Measurements from ENCODE around the gene LRRC8A. TPM values are rescaled to one million over a fixed set of nuclear protein-coding genes. Genes with fewer than 3 reads are reported as not detected.

The LRRC8A gene
- total RNA-seq, 1 donor = 38.0 TPM

- peak; percentile 80 for DNase-seq (ENCODE audit: insufficient read length, low spot score, missing footprints)
- Histone ChIP-seq H3K9me3 (ENCODE audit: low read depth, low read length) (no peaks in the 10 kb centered on the region), H3K79me2 (ENCODE audit: insufficient read depth, low read length) (peaks cover 72% of the 10 kb centered on the region), H4K20me1 (ENCODE audit: insufficient read depth, low read length) (peaks cover 3% of the 10 kb centered on the region), H3K4me1 (ENCODE audit: insufficient read depth, low read length) (peaks cover 38% of the 10 kb centered on the region), H3K36me3 (ENCODE audit: insufficient read depth, low read length) (peaks cover 51% of the 10 kb centered on the region), H3K4me3 (ENCODE audit: insufficient read depth, low read length) (peak overlapping the region; percentile 38), H3K27ac (ENCODE audit: low read depth, low read length) (peak overlapping the region; percentile 62), H3K27me3 (ENCODE audit: insufficient read depth, low read length) (no peaks in the 10 kb centered on the region), H2AFZ (ENCODE audit: low read length) (no peak overlapping the region), H3K4me2 (ENCODE audit: insufficient read depth, low read length) (peak overlapping the region; percentile 67)
- TF ChIP-seq CTCF (IDR thresholded peaks at IDR 0.05; ENCODE audit: extremely low read depth, low read depth, low read length) = no peak
These were observed 31.3 kb downstream of the LRRC8A start for GRCh38 chr9:128913048-128913900.

- no peak overlapping the region for H2AFZ ChIP-seq (ENCODE audit: low read length)
- no peaks in the 10 kb centered on the region for H4K20me1 ChIP-seq (ENCODE audit: insufficient read depth, low read length)
- H3K36me3 ChIP-seq (ENCODE audit: insufficient read depth, low read length) = peaks cover 43% of the 10 kb centered on the region
- no peaks in the 10 kb centered on the region for H3K27me3 ChIP-seq (ENCODE audit: insufficient read depth, low read length)
- no peak overlapping the region for H3K27ac ChIP-seq (ENCODE audit: low read depth, low read length)
- no peak overlapping the region for H3K4me2 ChIP-seq (ENCODE audit: insufficient read depth, low read length)
- DNase-seq (ENCODE audit: insufficient read length, low spot score, missing footprints) = peak; percentile 74
- peaks cover 65% of the 10 kb centered on the region for H3K79me2 ChIP-seq (ENCODE audit: insufficient read depth, low read length)
- no peak for TF ChIP-seq CTCF (IDR thresholded peaks at IDR 0.05; ENCODE audit: extremely low read depth, low read depth, low read length)
- H3K9me3 ChIP-seq (ENCODE audit: low read depth, low read length) = no peaks in the 10 kb centered on the region
- no peak overlapping the region for H3K4me3 ChIP-seq (ENCODE audit: insufficient read depth, low read length)
- peaks cover 38% of the 10 kb centered on the region for H3K4me1 ChIP-seq (ENCODE audit: insufficient read depth, low read length)
These were observed 32.3 kb downstream of the LRRC8A start for GRCh38 chr9:128913995-128914772.

GRCh38 chr9:128916204-128916603 is 34.3 kb downstream of the LRRC8A start:
- no peak for TF ChIP-seq CTCF (IDR thresholded peaks at IDR 0.05; ENCODE audit: extremely low read depth, low read depth, low read length)
- no peaks in the 10 kb centered on the region for H3K27me3 ChIP-seq (ENCODE audit: insufficient read depth, low read length)
- H3K79me2 ChIP-seq (ENCODE audit: insufficient read depth, low read length) = peaks cover 47% of the 10 kb centered on the region
- H3K4me2 ChIP-seq (ENCODE audit: insufficient read depth, low read length) = no peak overlapping the region
- no peaks in the 10 kb centered on the region for H4K20me1 ChIP-seq (ENCODE audit: insufficient read depth, low read length)
- peaks cover 43% of the 10 kb centered on the region for H3K4me1 ChIP-seq (ENCODE audit: insufficient read depth, low read length)
- H3K9me3 ChIP-seq (ENCODE audit: low read depth, low read length) = no peaks in the 10 kb centered on the region
- peaks cover 32% of the 10 kb centered on the region for H3K36me3 ChIP-seq (ENCODE audit: insufficient read depth, low read length)
- H3K27ac ChIP-seq (ENCODE audit: low read depth, low read length) = peak overlapping the region; percentile 37
- no peak overlapping the region for H2AFZ ChIP-seq (ENCODE audit: low read length)
- no peak overlapping the region for H3K4me3 ChIP-seq (ENCODE audit: insufficient read depth, low read length)
- DNase-seq (ENCODE audit: insufficient read length, low spot score, missing footprints) = peak; percentile 87

- no peaks in the 10 kb centered on the region for H3K27me3 ChIP-seq (ENCODE audit: insufficient read depth, low read length)
- H3K4me2 ChIP-seq (ENCODE audit: insufficient read depth, low read length) = no peak overlapping the region
- peaks cover 32% of the 10 kb centered on the region for H3K36me3 ChIP-seq (ENCODE audit: insufficient read depth, low read length)
- peak overlapping the region; percentile 63 for H3K27ac ChIP-seq (ENCODE audit: low read depth, low read length)
- H3K9me3 ChIP-seq (ENCODE audit: low read depth, low read length) = no peaks in the 10 kb centered on the region
- DNase-seq (ENCODE audit: insufficient read length, low spot score, missing footprints) = peak; percentile 72
- H3K4me1 ChIP-seq (ENCODE audit: insufficient read depth, low read length) = peaks cover 40% of the 10 kb centered on the region
- TF ChIP-seq CTCF (IDR thresholded peaks at IDR 0.05; ENCODE audit: extremely low read depth, low read depth, low read length) = no peak
- H2AFZ ChIP-seq (ENCODE audit: low read length) = no peak overlapping the region
- no peaks in the 10 kb centered on the region for H4K20me1 ChIP-seq (ENCODE audit: insufficient read depth, low read length)
- peaks cover 42% of the 10 kb centered on the region for H3K79me2 ChIP-seq (ENCODE audit: insufficient read depth, low read length)
- no peak overlapping the region for H3K4me3 ChIP-seq (ENCODE audit: insufficient read depth, low read length)
These were observed 34.8 kb downstream of the LRRC8A start for GRCh38 chr9:128916745-128917144.

All from osteoblast (primary cell).